Parathyroid adenoma (tissue), 2 donors: ENCODE measurements around the gene BMPR2.
A peak's percentile ranks its signal among the peaks of the same experiment; 100 is the strongest.
"Not testable (repeated sequence)": the region's sequence is repeated elsewhere in the genome, so short reads cannot be mapped to it uniquely, and the experiment has no call there.

Experiments
- H2AFZ ChIP-seq: fragments of 300-600 bp; sonication (generic); one replicate; pipeline ENCODE4 v1.7.0; 2017; ENCODE audit warnings: antibody characterized with exemption, mild to moderate bottlenecking
- H3K27ac ChIP-seq: fragments of 300-600 bp; sonication (generic); one replicate; pipeline ENCODE4 v1.7.0; 2017
- H3K27me3 ChIP-seq: fragments of 300-600 bp; sonication (generic); one replicate; pipeline ENCODE4 v1.7.0; 2017; ENCODE audit warnings: low read length; ENCODE audit not compliant: control insufficient read depth, insufficient read depth
- H3K36me3 ChIP-seq: fragments of 300-600 bp; sonication (generic); one replicate; pipeline ENCODE4 v1.7.0; 2017; ENCODE audit warnings: low read length; ENCODE audit not compliant: control insufficient read depth, insufficient read depth
- H3K4me1 ChIP-seq: fragments of 300-600 bp; sonication (generic); one replicate; pipeline ENCODE4 v1.7.0; 2017; ENCODE audit warnings: control low read depth
- H3K4me2 ChIP-seq: fragments of 300-600 bp; sonication (generic); one replicate; pipeline ENCODE4 v1.7.0; 2017; ENCODE audit warnings: low read length
- H3K4me3 ChIP-seq: fragments of 300-600 bp; sonication (generic); one replicate; pipeline ENCODE4 v1.7.0; 2017; ENCODE audit warnings: low read depth, low read length
- H3K79me2 ChIP-seq: fragments of 300-600 bp; sonication (generic); one replicate; pipeline ENCODE4 v1.7.0; 2017; ENCODE audit warnings: control low read depth
- H3K9ac ChIP-seq: fragments of 300-600 bp; sonication (generic); one replicate; pipeline ENCODE4 v1.7.0; 2017; ENCODE audit warnings: mild to moderate bottlenecking
- H3K9me3 ChIP-seq: fragments of 300-600 bp; sonication (generic); one replicate; pipeline ENCODE4 v1.7.0; 2017; ENCODE audit warnings: low read length; ENCODE audit not compliant: control insufficient read depth
- CTCF ChIP-seq: fragments of 300-600 bp; sonication (generic); IDR thresholded peaks from one replicate; pipeline ENCODE4 v1.7.0; 2017; ENCODE audit warnings: antibody characterized with exemption, mild to moderate bottlenecking
- donor health status: primary hyperparathyroidism.

The BMPR2 gene

DNA sequence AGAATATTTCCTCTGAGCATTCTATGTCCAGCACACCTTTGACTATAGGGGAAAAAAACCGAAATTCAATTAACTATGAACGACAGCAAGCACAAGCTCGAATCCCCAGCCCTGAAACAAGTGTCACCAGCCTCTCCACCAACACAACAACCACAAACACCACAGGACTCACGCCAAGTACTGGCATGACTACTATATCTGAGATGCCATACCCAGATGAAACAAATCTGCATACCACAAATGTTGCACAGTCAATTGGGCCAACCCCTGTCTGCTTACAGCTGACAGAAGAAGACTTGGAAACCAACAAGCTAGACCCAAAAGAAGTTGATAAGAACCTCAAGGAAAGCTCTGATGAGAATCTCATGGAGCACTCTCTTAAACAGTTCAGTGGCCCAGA, 179.2 kb downstream of the BMPR2 start:
- no peak overlapping the region for H2AFZ ChIP-seq
- H3K9ac ChIP-seq = no peak overlapping the region
- no peak for TF ChIP-seq CTCF
- no peaks in the 10 kb centered on the region for H3K36me3 ChIP-seq
- no peaks in the 10 kb centered on the region for H3K9me3 ChIP-seq
- peaks cover 5% of the 10 kb centered on the region for H3K4me1 ChIP-seq
- H3K4me2 ChIP-seq = no peak overlapping the region
- no peaks in the 10 kb centered on the region for H3K79me2 ChIP-seq
- no peaks in the 10 kb centered on the region for H3K27me3 ChIP-seq
- H3K27ac ChIP-seq = no peak overlapping the region
- no peak overlapping the region for H3K4me3 ChIP-seq

DNA sequence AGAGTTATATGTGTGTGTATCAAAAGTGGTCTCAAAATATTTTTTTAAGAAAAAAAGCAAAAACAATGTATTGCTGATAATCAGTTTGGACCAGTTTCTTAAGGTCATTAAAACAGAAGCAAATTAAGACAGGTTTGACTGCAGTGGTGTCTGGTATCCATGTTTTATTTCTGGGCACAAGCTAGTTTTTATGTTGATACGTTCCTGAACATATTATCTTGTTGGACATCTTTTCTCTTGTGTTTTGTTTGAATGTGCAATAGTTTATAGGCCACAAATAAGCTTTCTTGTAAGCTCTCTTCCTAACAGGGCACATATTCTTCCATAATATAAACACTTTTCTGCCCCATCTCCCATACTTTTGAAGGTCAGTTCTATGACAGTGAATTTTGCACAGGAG, 184.1 kb downstream of the BMPR2 start:
- no peaks in the 10 kb centered on the region for H3K79me2 ChIP-seq
- no peaks in the 10 kb centered on the region for H3K9me3 ChIP-seq
- H3K27me3 ChIP-seq = no peaks in the 10 kb centered on the region
- TF ChIP-seq CTCF = no peak
- H3K4me3 ChIP-seq = no peak overlapping the region
- H3K4me2 ChIP-seq = peak overlapping the region; percentile 22
- H3K9ac ChIP-seq = no peak overlapping the region
- H3K4me1 ChIP-seq = peaks cover 5% of the 10 kb centered on the region
- H3K36me3 ChIP-seq = no peaks in the 10 kb centered on the region
- H2AFZ ChIP-seq = no peak overlapping the region
- no peak overlapping the region for H3K27ac ChIP-seq

- Histone ChIP-seq H2AFZ (no peak overlapping the region), H3K79me2 (no peaks in the 10 kb centered on the region), H3K4me3 (no peak overlapping the region), H3K9ac (no peak overlapping the region), H3K4me1 (peaks cover 5% of the 10 kb centered on the region), H3K4me2 (no peak overlapping the region), H3K27me3 (no peaks in the 10 kb centered on the region), H3K9me3 (no peaks in the 10 kb centered on the region), H3K27ac (no peak overlapping the region), H3K36me3 (no peaks in the 10 kb centered on the region)
- no peak for TF ChIP-seq CTCF
Observed at GRCh38 chr2:202564226-202564625, 188.1 kb downstream of the BMPR2 start.

DNA sequence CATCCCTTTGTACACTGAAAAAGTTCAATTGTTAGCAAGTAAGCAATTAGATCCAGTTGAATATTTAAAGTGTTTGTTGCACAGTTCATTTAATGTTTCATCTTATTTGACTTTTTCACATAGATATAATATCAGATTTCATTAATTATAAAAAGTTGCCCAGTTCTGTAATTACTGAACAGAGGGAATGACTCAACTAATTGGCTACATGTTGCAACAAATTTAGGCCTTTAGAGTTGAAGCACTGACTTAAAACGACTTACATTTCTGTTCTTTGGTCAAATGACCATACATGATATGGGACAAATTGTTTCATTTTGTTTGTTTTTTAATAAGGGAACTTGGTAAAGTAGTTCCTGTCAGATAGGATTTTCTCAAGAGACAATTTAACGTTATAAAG, 190.2 kb downstream of the BMPR2 start:
- Histone ChIP-seq H3K9ac (no peak overlapping the region), H3K4me1 (no peaks in the 10 kb centered on the region), H3K4me2 (no peak overlapping the region), H3K36me3 (no peaks in the 10 kb centered on the region), H3K27me3 (no peaks in the 10 kb centered on the region), H3K79me2 (no peaks in the 10 kb centered on the region), H2AFZ (no peak overlapping the region), H3K4me3 (no peak overlapping the region), H3K9me3 (no peaks in the 10 kb centered on the region), H3K27ac (no peak overlapping the region)
- no peak for TF ChIP-seq CTCF

DNA sequence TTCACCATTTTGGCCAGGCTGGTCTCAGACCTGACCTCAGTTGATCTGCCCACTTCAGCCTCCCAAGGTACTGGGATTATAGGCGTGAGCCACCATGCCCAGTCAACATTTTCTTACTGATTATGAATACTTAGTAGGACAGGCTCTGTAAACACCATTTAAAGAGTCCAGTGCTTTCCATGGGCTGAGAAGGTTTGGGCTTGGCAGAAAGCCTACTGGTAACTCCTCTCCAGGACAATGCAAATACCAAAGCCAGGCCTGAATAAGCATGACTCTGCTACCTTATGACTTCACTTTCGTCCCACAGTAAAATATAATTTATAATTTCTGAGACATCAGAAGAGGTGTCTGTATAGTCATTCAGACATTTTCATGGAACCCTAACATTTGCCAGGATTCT, 198.4 kb downstream of the BMPR2 start:
- Histone ChIP-seq H3K79me2 (no peaks in the 10 kb centered on the region), H3K27ac (no peak overlapping the region), H3K9ac (no peak overlapping the region), H3K4me3 (no peak overlapping the region), H3K27me3 (no peaks in the 10 kb centered on the region), H3K36me3 (no peaks in the 10 kb centered on the region), H3K9me3 (no peaks in the 10 kb centered on the region), H3K4me1 (no peaks in the 10 kb centered on the region), H3K4me2 (no peak overlapping the region), H2AFZ (no peak overlapping the region)
- TF ChIP-seq CTCF = no peak

DNA sequence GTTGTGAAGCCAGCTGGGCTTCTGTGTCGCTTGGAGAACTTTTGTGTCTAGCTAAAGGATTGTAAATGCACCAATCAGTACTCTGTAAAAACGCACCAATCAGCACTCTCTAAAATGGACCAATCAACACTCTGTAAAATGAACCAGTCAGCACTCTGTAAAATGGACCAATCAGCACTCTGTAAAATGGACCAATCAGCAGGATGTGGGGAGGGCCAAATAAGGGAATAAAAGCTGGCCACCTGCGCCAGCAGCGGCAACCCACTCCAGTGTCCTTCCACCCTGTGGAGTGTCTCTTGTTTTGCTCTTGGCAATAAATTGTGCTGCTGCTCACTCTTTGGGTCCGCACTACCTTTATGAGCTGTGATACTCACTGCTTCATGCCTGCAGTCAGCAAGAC, 199.1 kb downstream of the BMPR2 start:
- H3K79me2 ChIP-seq, H3K27ac ChIP-seq, H3K36me3 ChIP-seq, H3K4me2 ChIP-seq, H3K27me3 ChIP-seq, H3K4me1 ChIP-seq, H3K9ac ChIP-seq, H3K9me3 ChIP-seq, H3K4me3 ChIP-seq, H2AFZ ChIP-seq: not testable (repeated sequence)
